ENCODE results near the gene TAS2R7. TPM values are rescaled to one million over a fixed set of nuclear protein-coding genes. Genes with fewer than 3 reads are reported as not detected.

The TAS2R7 gene
- total RNA-seq, 1 donor from 2014 or later = not detected

DNA sequence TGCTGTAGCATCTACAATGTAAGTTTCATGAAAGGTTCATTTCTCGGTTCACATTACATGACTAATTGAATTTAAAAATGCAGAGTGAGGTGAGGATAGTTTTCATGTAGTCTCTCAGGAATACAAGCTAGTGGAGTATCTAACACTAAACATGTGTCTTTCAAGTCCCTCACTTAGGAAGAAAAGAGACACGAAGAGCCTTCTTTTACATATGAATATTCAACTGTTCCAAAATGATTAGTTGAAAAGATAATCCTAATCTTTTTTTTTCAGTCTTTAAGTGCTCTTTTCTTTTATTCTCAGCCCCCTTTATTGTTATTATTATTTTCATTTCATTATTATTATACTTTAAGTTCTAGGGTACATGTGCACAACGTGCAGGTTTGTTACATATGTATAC, 36.0 kb upstream of the TAS2R7 start:
- Mint-ChIP-seq H3K4me1 (no peaks in the 10 kb centered on the region), H3K27ac (no peak overlapping the region), H3K36me3 (ENCODE audit: low read depth) (no peaks in the 10 kb centered on the region), H3K27me3 (no peaks in the 10 kb centered on the region), H3K9me3 (no peaks in the 10 kb centered on the region), H3K4me3 (no peak overlapping the region)
- DNase-seq = no peak
- no peak for ATAC-seq (ENCODE audit: low read depth)
- intact Hi-C loops (cut with micrococcal nuclease) = no loop called here
- ChIA-PET CTCF (no interaction called here), POLR2A (no interaction called here)
- TF ChIP-seq, protein P1, sequence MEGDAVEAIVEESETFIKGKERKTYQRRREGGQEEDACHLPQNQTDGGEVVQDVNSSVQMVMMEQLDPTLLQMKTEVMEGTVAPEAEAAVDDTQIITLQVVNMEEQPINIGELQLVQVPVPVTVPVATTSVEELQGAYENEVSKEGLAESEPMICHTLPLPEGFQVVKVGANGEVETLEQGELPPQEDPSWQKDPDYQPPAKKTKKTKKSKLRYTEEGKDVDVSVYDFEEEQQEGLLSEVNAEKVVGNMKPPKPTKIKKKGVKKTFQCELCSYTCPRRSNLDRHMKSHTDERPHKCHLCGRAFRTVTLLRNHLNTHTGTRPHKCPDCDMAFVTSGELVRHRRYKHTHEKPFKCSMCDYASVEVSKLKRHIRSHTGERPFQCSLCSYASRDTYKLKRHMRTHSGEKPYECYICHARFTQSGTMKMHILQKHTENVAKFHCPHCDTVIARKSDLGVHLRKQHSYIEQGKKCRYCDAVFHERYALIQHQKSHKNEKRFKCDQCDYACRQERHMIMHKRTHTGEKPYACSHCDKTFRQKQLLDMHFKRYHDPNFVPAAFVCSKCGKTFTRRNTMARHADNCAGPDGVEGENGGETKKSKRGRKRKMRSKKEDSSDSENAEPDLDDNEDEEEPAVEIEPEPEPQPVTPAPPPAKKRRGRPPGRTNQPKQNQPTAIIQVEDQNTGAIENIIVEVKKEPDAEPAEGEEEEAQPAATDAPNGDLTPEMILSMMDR (IDR thresholded peaks at IDR 0.05) = no peak

DNA sequence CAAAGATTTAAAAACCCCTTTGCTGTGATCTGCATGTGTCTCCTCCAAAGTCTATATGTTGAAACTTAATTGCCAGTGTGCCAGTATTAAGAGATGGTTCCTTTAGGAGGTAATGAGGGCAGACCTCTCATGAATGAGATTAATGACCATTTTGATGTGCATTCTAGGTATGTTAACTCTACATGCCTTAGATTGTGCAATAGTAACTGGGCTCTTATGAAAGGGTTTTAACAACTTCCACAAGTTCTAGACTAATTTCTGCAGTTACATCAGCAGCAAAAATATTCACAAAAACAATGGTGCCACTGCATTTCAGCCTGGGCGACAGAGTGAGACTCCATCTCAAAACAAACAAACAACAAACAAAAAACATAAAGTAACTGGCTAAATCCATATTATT, 27.6 kb upstream of the TAS2R7 start:
- no peaks in the 10 kb centered on the region for H3K9me3 Mint-ChIP-seq
- no peak for DNase-seq
- intact Hi-C loops (cut with micrococcal nuclease) = no loop called here
- H3K4me1 Mint-ChIP-seq = no peaks in the 10 kb centered on the region
- POLR2A ChIA-PET = no interaction called here
- ATAC-seq (ENCODE audit: low read depth) = no peak
- no peak overlapping the region for H3K27ac Mint-ChIP-seq
- TF ChIP-seq, protein P1 (IDR thresholded peaks at IDR 0.05) = no peak
- H3K36me3 Mint-ChIP-seq (ENCODE audit: low read depth) = no peaks in the 10 kb centered on the region
- no peak overlapping the region for H3K4me3 Mint-ChIP-seq
- CTCF ChIA-PET = no interaction called here
- no peaks in the 10 kb centered on the region for H3K27me3 Mint-ChIP-seq

DNA sequence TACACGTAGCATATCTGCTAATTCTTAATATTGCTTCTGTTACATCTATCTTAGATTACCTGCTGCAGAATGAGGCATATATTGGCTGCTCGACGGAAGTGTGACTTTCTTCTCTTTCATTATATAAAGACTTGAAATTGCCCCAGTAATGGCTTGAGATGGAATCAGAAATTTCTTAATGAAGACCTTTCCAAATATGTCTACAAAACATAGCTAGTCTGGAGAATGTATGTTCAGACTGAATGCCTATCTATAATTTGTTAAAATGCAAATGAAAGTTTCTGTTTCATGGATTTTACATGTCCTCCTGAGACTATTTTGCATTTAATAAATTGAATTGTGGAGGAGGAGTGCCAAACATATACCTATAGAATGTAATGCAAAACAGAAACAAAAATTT, 23.8 kb upstream of the TAS2R7 start, which contains the start of gene TAS2R10:
TSS of gene TAS2R10 (minus strand) at position 101 of the 400 bp plus-strand sequence. CDS start at position 12, 89 bp downstream.
- H3K27me3 Mint-ChIP-seq = no peaks in the 10 kb centered on the region
- DNase-seq (no peak), ATAC-seq (ENCODE audit: low read depth) (no peak)
- TF ChIP-seq, protein P1 (IDR thresholded peaks at IDR 0.05) = no peak
- CTCF ChIA-PET = no interaction called here
- POLR2A ChIA-PET = no interaction called here
- H3K4me3 Mint-ChIP-seq = no peak within 1 kb of the TSS
- H3K27ac Mint-ChIP-seq = no peak within 1 kb of the TSS
- intact Hi-C loops (cut with micrococcal nuclease) = no loop called here
- H3K36me3 Mint-ChIP-seq (ENCODE audit: low read depth) = no peaks in the 10 kb centered on the region
- no peaks in the 10 kb centered on the region for H3K4me1 Mint-ChIP-seq
- H3K9me3 Mint-ChIP-seq = no peaks in the 10 kb centered on the region

DNA sequence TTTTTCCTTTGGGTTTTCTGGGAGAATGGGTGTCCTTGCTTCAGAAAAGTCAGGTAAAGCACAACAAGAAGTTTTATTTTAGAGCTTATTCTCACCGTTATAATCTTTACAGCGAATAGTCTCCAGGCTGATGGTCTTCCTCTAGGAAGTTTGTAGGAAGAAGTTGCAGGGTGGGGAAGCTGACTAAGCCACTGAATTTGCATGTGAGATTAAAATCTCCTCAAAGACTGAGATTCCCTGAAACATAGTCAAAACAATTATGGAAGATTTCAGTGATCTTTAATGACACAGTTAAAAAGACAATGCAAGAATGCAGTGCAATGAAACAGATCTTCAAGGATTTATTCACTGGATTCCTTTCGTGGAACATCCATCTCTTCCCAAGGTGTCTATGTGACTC, 22.5 kb upstream of the TAS2R7 start:
- TF ChIP-seq, protein P1 (IDR thresholded peaks at IDR 0.05) = no peak
- ChIA-PET CTCF (no interaction called here), POLR2A (no interaction called here)
- no peaks in the 10 kb centered on the region for H3K27me3 Mint-ChIP-seq
- H3K27ac Mint-ChIP-seq = no peak overlapping the region
- no peak overlapping the region for H3K4me3 Mint-ChIP-seq
- intact Hi-C loops (cut with micrococcal nuclease) = no loop called here
- H3K36me3 Mint-ChIP-seq (ENCODE audit: low read depth) = no peaks in the 10 kb centered on the region
- ATAC-seq (ENCODE audit: low read depth) = no peak
- no peaks in the 10 kb centered on the region for H3K4me1 Mint-ChIP-seq
- no peak for DNase-seq
- no peaks in the 10 kb centered on the region for H3K9me3 Mint-ChIP-seq

DNA sequence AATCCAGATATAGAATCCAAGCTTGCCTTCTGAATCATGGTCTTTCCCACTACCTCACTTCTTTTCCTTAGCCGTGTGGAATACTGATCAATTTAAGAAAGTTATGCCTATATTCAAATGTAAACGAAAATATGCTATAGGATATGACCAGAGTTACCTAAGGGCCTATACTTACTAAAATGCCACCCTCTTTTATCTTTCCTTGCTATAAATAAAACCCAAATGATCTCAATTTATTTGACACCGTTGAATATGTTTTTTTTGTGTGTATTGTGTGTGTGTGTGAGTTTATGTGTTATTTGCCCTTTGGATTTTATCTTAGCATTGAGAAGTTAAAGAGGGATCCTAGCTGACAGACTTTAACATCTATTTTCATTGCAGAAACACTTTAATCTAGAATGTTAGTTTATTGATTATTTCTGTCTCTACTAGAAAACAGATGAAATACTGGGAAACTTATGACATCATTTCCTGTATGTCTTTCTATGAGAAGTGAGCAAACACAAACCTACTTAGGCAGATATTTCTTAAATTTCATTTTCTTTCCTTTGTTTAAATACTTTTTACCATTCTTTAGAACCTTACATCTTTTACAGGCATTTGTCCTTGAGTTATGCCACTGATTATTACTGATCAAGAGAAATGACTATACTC, 9.6 kb upstream of the TAS2R7 start:
- Mint-ChIP-seq H3K27me3 (peaks cover 7% of the 10 kb centered on the region), H3K9me3 (no peaks in the 10 kb centered on the region), H3K4me1 (no peaks in the 10 kb centered on the region), H3K4me3 (no peak overlapping the region), H3K36me3 (ENCODE audit: low read depth) (no peaks in the 10 kb centered on the region), H3K27ac (no peak overlapping the region)
- POLR2A ChIA-PET = no interaction called here
- ATAC-seq (ENCODE audit: low read depth) (no peak), DNase-seq (no peak)
- CTCF ChIA-PET = no interaction called here
- intact Hi-C loops (cut with micrococcal nuclease) = no loop called here
- TF ChIP-seq, protein P1 (IDR thresholded peaks at IDR 0.05) = no peak
